GM15510 (cell line): ENCODE results near the gene DCTN2.

Source experiments
- POLR2A ChIP-seq: IDR thresholded peaks from 3 replicates; pipeline ENCODE4 v1.6.1; 2011; ENCODE audit warnings: borderline replicate concordance; ENCODE audit not compliant: insufficient read length; ENCODE audit errors: extremely low read depth

DCTN2 gene

GRCh38 chr12:57546438-57547287 lies at the start of gene DCTN2:
Gene DCTN2, minus strand, starts transcription at chr12:57547192. Its CDS starts 129 bp downstream, at chr12:57547063.
- peak; percentile 60 for TF ChIP-seq POLR2A

GRCh38 chr12:57593187-57593586 lies 46.2 kb upstream of the DCTN2 start:
- TF ChIP-seq POLR2A = no peak

- TF ChIP-seq POLR2A = no peak
These were observed 45.7 kb upstream of the DCTN2 start for GRCh38 chr12:57592551-57593165.

DNA sequence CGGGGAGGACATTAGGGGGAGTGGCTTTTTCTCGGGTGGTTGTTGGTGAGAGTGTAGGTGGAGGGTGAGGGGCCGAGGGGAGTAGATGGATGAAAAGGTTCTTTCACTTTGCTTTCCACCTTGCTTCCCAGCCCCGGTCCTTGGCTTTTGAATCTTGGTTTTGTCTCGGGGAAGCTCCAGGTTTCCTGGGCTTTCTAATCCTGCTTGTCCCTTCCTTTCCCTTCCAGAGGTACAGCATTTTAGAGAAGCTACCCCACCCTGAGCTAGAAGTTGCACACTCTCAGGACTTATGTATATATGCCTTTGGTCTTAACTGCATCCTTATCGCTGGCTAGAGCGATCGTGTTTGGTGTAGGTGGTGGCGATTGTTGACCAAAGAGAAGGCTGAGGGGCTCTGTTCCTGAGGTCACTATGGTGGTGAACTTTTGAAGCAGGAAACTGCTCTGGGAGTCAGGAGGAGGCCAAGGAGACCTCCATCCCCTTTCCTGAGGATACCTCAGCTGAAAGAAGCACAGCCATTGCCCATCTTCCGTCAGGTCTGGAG lies 44.9 kb upstream of the DCTN2 start:
- no peak for TF ChIP-seq POLR2A

DNA sequence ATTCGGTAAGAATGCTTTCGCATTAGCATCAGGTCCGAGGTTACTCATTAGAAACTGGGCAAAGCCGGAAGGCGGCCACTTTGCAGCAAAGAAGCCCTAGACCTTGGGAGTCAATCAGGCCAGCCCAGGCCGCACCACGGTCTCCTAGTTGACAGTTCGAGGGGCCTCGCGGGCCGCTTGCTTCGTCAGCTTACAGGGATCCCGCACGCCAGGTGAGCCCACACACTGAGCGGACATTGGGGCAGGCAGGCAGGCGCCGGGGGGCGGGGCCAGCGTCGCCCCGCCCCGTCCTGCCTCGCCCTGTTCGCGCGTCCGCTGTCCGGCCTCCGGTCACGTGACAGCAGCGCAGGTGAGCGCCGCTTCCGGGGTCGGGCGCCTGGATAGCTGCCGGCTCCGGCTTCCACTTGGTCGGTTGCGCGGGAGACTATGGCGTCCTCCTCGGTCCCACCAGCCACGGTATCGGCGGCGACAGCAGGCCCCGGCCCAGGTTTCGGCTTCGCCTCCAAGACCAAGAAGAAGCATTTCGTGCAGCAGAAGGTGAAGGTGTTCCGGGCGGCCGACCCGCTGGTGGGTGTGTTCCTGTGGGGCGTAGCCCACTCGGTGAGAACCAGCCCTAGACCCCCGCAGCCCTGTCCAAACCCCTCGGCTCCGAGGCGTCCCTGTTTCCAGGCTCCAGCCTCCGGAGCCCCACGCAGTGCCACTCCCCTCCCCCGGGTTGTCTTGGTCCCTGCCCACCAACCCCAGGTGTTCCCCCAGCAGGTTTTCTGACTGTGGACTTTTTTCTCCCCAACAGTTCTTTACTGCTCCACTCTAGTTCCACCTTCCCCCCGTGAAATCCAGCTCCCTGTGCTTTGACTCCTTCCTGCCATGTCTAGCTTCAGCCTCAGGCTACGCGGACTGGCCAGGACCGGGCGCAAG lies 44.1 kb upstream of the DCTN2 start, which contains the start of gene PIP4K2C:
TSS of gene PIP4K2C (plus strand) at position 329 of the 918 bp plus-strand sequence. CDS start at position 427, 98 bp downstream.
- peak; percentile 86 for TF ChIP-seq POLR2A

- TF ChIP-seq POLR2A = no peak
These were observed 43.5 kb upstream of the DCTN2 start for GRCh38 chr12:57590479-57590863.

DNA sequence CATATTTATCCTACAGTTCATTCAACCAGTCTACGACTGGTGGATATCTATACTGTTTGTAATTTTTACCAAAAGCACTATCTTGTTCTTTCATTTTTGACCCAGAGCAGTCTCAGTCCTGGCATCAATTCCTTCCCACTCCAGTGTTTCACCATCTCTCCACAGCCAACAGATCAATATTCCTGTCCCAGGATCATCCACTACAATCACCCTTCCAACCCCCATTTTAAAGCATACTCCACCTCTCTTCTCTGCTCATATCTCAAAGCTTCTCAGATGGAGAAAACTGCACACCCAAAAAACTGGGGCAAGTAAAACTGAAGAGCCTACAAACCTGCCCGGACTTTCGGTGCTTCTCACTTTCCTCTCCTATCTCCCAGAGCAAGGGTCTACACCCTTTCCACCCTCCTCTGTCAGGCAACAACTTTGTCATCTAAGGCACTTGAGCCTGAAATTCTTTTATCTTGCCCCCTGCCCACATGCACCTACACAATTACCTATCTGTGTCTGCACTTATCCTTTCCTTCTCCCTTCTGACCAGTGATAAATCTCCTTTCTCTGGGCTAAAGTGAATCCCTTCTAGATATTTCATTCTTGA lies 39.9 kb upstream of the DCTN2 start:
- TF ChIP-seq POLR2A = no peak

GRCh38 chr12:57586128-57586527 lies 39.1 kb upstream of the DCTN2 start:
- no peak for TF ChIP-seq POLR2A

- TF ChIP-seq POLR2A = no peak
These were observed 38.2 kb upstream of the DCTN2 start for GRCh38 chr12:57585156-57585555.

GRCh38 chr12:57584690-57585089 lies 37.7 kb upstream of the DCTN2 start:
- no peak for TF ChIP-seq POLR2A

DNA sequence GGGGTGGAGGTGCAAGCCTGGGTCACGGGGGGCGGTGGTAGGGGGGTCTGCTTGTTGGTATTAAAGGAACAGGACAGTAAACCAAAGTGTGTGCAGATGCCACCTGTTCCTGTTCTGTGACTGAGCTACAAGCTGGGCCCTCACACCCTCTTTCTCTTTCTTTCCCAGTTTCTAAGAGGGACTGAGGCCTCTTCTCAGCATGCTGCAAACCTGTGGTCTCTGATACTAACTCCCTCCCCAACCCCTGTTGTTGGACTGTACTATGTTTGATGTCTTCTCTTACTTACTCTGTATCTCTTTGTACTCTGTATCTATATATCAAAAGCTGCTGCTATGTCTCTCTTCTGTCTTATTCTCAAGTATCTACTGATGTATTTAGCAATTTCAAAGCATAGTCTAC lies 37.1 kb upstream of the DCTN2 start:
- no peak for TF ChIP-seq POLR2A

GRCh38 chr12:57583008-57583831 lies 36.2 kb upstream of the DCTN2 start:
- no peak for TF ChIP-seq POLR2A

- no peak for TF ChIP-seq POLR2A
These were observed 35.4 kb upstream of the DCTN2 start for GRCh38 chr12:57582440-57582839.
